GM21447 (cell line): ENCODE data around the gene AP4M1.
"Not testable (repeated sequence)": the region's sequence is repeated elsewhere in the genome, so short reads cannot be mapped to it uniquely, and the experiment has no call there.

Experiments used
- ATAC-seq: cut with Tn5 transposase; IDR thresholded peaks from one replicate; pipeline ENCODE4 v1.9.1; 2021; ENCODE audit not compliant: unreplicated experiment

AP4M1 gene

GRCh38 chr7:100130220-100130607, 28.8 kb downstream of the AP4M1 start:
- not testable (repeated sequence) for ATAC-seq

GRCh38 chr7:100130608-100131453, 29.4 kb downstream of the AP4M1 start:
- ATAC-seq, result no peak

- ATAC-seq, result no peak
Observed at GRCh38 chr7:100132126-100132525, 30.7 kb downstream of the AP4M1 start.

- ATAC-seq, result no peak
Observed at GRCh38 chr7:100132697-100133151, 31.3 kb downstream of the AP4M1 start.

- no peak for ATAC-seq
Observed at GRCh38 chr7:100137851-100138760, 36.7 kb downstream of the AP4M1 start.

GRCh38 chr7:100141555-100141949, 40.1 kb downstream of the AP4M1 start:
- no peak for ATAC-seq

GRCh38 chr7:100142461-100142860, 41.0 kb downstream of the AP4M1 start:
- ATAC-seq, result no peak

GRCh38 chr7:100146350-100146749, 44.9 kb downstream of the AP4M1 start:
- ATAC-seq, result not testable (repeated sequence)

- no peak for ATAC-seq
Observed at GRCh38 chr7:100147278-100147677, 45.8 kb downstream of the AP4M1 start.

GRCh38 chr7:100148225-100148558, 46.7 kb downstream of the AP4M1 start:
- ATAC-seq, result no peak

- peak; percentile 98 for ATAC-seq
Observed at GRCh38 chr7:100148559-100149328, 47.3 kb downstream of the AP4M1 start, which contains the start of gene LAMTOR4. Gene LAMTOR4 (plus strand): TSS chr7:100148918. CDS start chr7:100148973, 55 bp downstream.

- ATAC-seq, result no peak
Observed at GRCh38 chr7:100152404-100152803, 51.0 kb downstream of the AP4M1 start.

GRCh38 chr7:100152937-100153666, 51.7 kb downstream of the AP4M1 start:
- ATAC-seq, result no peak

GRCh38 chr7:100153708-100154535, 52.5 kb downstream of the AP4M1 start:
- ATAC-seq, result no peak

- ATAC-seq, result no peak
Observed at GRCh38 chr7:100154651-100155491, 53.4 kb downstream of the AP4M1 start.

- no peak for ATAC-seq
Observed at GRCh38 chr7:100155553-100156317, 54.3 kb downstream of the AP4M1 start.

GRCh38 chr7:100156331-100157068, 55.1 kb downstream of the AP4M1 start:
- no peak for ATAC-seq
